Hematopoietic multipotent progenitor cell treated with erythropoietin and hydrocortisone succinate and interleukin-3 and kit ligand, for 8 days (in vitro differentiated cells): ENCODE results near the gene ARHGAP21.
A peak's percentile ranks its signal among the peaks of the same experiment; 100 is the strongest.

Experiments
- DNase-seq: peaks from one replicate; pipeline ENCODE4 v3.0.0-alpha.2; 2015

ARHGAP21 gene

GRCh38 chr10:24569828-24570657, 153.6 kb downstream of the ARHGAP21 start:
- DNase-seq: peak; percentile 87

GRCh38 chr10:24569330-24569796, 154.3 kb downstream of the ARHGAP21 start:
- DNase-seq: peak; percentile 98

GRCh38 chr10:24568042-24568441, 155.6 kb downstream of the ARHGAP21 start:
- DNase-seq: peak; percentile 71

GRCh38 chr10:24561453-24561852, 162.2 kb downstream of the ARHGAP21 start:
- DNase-seq: no peak

GRCh38 chr10:24556750-24557742, 166.6 kb downstream of the ARHGAP21 start:
- DNase-seq: peak; percentile 84

GRCh38 chr10:24556126-24556749, 167.4 kb downstream of the ARHGAP21 start:
- DNase-seq: peak; percentile 27

- DNase-seq: no peak
These were observed 169.7 kb downstream of the ARHGAP21 start for GRCh38 chr10:24554036-24554435.

GRCh38 chr10:24553051-24553612, 170.6 kb downstream of the ARHGAP21 start:
- no peak for DNase-seq

GRCh38 chr10:24552346-24553016, 171.2 kb downstream of the ARHGAP21 start:
- no peak for DNase-seq

GRCh38 chr10:24551161-24551560, 172.5 kb downstream of the ARHGAP21 start:
- DNase-seq: no peak

GRCh38 chr10:24550680-24551079, 173.0 kb downstream of the ARHGAP21 start:
- no peak for DNase-seq

- no peak for DNase-seq
These were observed 178.1 kb downstream of the ARHGAP21 start for GRCh38 chr10:24545585-24545984.

GRCh38 chr10:24544776-24545175, 178.9 kb downstream of the ARHGAP21 start:
- no peak for DNase-seq

GRCh38 chr10:24542314-24543270, 181.1 kb downstream of the ARHGAP21 start:
- no peak for DNase-seq

GRCh38 chr10:24541239-24541753, 182.4 kb downstream of the ARHGAP21 start:
- no peak for DNase-seq

- DNase-seq: no peak
These were observed 187.1 kb downstream of the ARHGAP21 start for GRCh38 chr10:24536636-24537035.

GRCh38 chr10:24533981-24534380, 189.7 kb downstream of the ARHGAP21 start:
- DNase-seq: no peak
